SK-N-MC (cell line): ENCODE measurements around the gene CLEC1A.

Experiments used
- EZH2 ChIP-seq: fragments of 200-600 bp; sonication (generic); IDR thresholded peaks from one replicate; pipeline ENCODE4 v1.6.1; 2017; ENCODE audit warnings: antibody characterized with exemption
- FOXP2 ChIP-seq: optimal IDR thresholded peaks from 2 replicates; pipeline ENCODE3; 2011; ENCODE audit warnings: mild to moderate bottlenecking, moderate library complexity; ENCODE audit not compliant: insufficient read depth; ENCODE audit errors: extremely low read length, control extremely low read depth
- POLR2AphosphoS5 ChIP-seq: IDR thresholded peaks from 2 replicates; pipeline ENCODE4 v1.6.1; 2012; ENCODE audit warnings: mild to moderate bottlenecking, low read depth, low read length, borderline replicate concordance

DNA sequence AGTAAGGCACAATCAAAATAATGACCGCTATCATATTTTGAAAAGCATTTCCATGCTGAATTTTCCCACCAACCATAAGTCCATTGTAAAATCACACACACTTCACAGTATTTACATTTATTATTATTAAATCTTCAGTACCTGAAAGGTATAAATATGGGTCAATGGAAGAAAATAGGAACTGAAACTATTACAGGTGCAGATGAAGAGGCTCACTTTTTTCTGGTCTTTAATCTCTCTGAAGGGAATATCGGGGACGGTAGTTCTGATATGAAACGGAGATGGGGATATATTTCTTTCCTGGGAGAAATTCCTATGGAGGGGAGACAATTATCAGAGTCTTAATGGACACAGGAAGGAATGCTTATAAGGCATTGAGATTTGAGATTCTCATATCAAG lies 28.4 kb downstream of the CLEC1A start:
- no peak for TF ChIP-seq POLR2AphosphoS5
- TF ChIP-seq EZH2: no peak
- TF ChIP-seq FOXP2: no peak
